AG09309 (cell line): Measurements from ENCODE around the gene PARD3.

Experiments used
- DNase-seq: peaks from one replicate; pipeline ENCODE4 v3.0.0-alpha.2; 2010; ENCODE audit warnings: low read depth
- H3K4me3 ChIP-seq: 2 replicates; pipeline ENCODE4 v1.5.1; 2011; ENCODE audit warnings: mild to moderate bottlenecking, low read depth, low read length, moderate library complexity; ENCODE audit not compliant: control insufficient read depth
- TF ChIP-seq, protein P1 (sequence below): IDR thresholded peaks from 2 replicates; pipeline ENCODE4 v1.5.1; 2011; ENCODE audit warnings: mild to moderate bottlenecking, low read depth, low read length, inconsistent platforms; ENCODE audit not compliant: insufficient read depth, control insufficient read depth; ENCODE audit errors: missing control alignments

PARD3 gene

DNA sequence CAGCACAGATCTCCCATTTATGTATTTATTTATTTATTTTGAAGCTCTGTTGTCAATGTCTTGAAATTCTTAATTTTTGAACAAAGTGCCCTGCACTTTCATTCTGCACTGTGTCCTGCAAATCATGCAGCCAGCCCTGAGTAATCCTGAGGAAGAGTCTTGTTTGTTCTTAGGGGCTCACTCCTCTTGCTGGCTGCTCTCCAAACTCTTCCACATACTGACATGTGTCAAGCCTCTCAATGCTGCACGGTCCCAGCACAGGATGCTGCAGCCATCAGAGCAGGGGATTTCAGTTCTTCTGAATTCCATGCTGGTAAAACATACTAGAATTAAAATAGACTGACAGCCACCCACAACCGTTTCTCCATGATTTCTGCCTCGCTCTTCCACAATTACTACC is 207.2 kb downstream of the PARD3 start:
- DNase-seq, result no peak
- TF ChIP-seq, protein P1, sequence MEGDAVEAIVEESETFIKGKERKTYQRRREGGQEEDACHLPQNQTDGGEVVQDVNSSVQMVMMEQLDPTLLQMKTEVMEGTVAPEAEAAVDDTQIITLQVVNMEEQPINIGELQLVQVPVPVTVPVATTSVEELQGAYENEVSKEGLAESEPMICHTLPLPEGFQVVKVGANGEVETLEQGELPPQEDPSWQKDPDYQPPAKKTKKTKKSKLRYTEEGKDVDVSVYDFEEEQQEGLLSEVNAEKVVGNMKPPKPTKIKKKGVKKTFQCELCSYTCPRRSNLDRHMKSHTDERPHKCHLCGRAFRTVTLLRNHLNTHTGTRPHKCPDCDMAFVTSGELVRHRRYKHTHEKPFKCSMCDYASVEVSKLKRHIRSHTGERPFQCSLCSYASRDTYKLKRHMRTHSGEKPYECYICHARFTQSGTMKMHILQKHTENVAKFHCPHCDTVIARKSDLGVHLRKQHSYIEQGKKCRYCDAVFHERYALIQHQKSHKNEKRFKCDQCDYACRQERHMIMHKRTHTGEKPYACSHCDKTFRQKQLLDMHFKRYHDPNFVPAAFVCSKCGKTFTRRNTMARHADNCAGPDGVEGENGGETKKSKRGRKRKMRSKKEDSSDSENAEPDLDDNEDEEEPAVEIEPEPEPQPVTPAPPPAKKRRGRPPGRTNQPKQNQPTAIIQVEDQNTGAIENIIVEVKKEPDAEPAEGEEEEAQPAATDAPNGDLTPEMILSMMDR, result no peak
- H3K4me3 ChIP-seq, result no peak overlapping the region

DNA sequence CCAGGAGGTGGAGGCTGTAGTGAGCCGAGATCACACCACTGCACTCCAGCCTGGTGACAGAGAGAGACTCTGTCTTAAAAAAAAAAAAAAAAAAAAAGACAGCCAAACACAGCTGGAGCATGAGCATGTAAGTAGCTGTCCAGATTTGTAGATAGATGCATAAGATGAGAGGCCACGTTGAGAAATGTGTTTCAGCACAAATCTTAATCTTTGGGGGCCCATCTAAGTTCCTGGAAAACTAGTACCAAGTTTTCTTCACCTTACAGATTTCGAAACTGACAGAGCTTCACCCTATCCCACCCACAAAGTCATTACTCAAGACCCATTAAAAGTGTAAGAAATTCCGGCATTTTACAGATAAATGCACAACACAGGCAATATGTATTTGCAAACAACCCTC is 208.2 kb downstream of the PARD3 start:
- DNase-seq, result no peak
- TF ChIP-seq, protein P1, result no peak
- H3K4me3 ChIP-seq, result no peak overlapping the region

DNA sequence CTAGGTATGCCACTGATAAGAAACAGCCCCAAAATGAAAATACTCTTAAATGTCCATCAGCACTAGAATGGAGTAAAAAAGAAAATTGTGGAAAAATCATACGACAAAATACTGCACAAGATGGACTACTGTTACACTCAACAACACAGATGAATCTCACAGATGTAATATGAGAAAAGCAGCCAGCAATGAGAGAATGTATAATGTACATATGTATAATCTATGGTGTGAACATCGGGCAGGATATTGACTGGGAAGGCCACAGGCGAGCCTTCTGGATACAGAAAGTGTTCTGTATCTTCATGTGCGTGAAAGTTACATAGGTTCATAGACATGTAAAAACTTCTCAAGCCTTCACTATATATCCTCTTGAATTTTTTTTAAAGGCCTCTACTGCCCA is 212.6 kb downstream of the PARD3 start:
- no peak for DNase-seq
- TF ChIP-seq, protein P1, result no peak
- no peak overlapping the region for H3K4me3 ChIP-seq

DNA sequence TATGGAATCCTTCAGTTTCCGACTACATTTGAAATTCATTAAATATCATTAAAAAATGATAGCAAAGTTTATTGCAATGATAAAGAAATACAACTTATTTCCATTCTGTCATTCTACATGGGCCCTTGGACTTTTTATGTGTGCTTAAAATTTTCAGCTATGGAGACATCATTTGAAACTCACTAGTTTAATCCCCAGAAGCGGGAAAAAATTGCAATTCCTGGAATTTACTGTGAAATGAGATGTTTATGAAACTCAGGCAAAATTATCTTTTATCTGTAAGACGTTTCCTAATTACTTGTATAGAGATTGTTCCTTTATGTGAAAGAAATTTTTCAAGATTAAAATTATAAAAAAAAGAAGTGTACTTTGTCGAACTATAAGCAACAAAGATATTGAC is 213.4 kb downstream of the PARD3 start:
- DNase-seq, result no peak
- TF ChIP-seq, protein P1, result no peak

DNA sequence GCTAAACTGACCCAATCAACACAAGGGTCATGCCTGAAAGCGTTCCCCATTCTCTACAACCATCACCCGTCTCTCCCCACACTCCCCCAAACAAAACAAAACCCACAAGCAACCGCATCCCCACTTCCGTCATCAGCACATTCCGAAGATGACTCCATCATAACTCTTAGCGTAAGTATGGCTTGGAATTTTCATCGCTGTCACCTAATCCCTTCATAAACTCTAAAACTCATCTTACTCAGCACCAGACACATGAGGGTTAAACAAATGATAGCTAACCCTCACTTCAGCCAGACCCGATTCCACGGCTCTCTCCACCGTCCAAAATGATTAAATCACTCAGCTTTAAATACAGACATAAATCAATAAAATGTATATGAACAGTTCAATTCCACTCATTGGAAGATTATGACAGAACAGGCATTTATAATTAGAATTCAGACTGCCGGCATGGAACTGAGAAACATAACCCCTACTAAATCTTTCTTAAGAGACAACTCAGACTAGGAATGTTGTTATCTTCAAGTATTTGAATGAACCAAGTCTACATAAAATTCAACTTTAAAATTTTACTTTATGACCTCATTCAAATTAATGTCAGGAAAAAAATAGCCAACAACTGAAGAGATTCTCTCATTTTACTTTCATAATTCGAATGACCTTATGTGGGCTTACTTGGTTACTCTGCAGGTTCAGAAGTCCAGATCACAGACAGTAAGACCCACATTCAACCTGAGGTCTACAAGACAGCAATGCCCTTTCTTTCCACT is 215.9 kb downstream of the PARD3 start:
- DNase-seq, result no peak
- TF ChIP-seq, protein P1, result no peak
- H3K4me3 ChIP-seq, result no peak overlapping the region

More for the DNA sequence above, 213.4 kb downstream of the PARD3 start:
- H3K4me3 ChIP-seq, result no peak overlapping the region

DNA sequence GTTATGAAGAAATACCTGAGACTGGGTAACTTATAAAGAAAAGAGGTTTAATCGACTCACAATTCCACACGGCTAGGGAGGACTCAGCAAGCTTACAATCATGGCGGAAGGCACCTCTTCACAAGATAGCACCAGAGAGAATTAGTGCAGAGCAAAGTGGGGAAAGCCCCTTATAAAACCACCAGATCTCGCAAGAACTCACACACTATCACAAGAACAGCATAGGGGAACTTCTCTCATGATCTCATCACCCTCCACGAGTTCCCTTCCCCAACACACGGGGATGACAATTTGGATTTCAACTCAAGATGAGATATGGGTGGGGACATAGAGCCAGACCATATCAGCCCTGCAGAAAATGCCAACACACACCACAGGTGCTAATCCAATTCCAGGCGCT is 218.7 kb downstream of the PARD3 start:
- no peak overlapping the region for H3K4me3 ChIP-seq
- DNase-seq, result no peak
- TF ChIP-seq, protein P1, result no peak

DNA sequence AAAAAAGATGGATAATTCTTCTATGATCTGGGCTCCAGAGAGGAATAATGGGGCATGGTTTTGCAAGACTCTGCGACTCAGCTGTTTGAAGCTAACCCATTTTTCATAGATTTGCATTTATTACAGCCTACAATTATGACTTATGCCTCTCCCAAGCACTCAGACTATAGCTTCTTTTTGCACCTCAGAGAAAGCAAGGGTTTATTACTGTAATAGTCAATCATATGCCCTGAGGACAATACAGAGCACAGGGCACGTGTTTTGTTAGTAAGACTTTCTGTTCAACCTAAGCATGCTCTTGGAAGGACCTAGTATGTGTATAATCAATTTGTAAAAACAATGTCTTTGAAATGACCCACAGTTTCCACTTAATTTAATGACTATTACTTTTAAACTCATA is 221.2 kb downstream of the PARD3 start:
- TF ChIP-seq, protein P1, result no peak
- H3K4me3 ChIP-seq, result no peak overlapping the region
- DNase-seq, result no peak
